ENCODE measurements around the gene RASL10A. TPM values are rescaled to one million over a fixed set of nuclear protein-coding genes. Genes with fewer than 3 reads are reported as not detected.

Gene RASL10A
- total and polyA plus RNA-seq, 7 donors = 0.32 to 3.3 (median 0.80) TPM

DNA sequence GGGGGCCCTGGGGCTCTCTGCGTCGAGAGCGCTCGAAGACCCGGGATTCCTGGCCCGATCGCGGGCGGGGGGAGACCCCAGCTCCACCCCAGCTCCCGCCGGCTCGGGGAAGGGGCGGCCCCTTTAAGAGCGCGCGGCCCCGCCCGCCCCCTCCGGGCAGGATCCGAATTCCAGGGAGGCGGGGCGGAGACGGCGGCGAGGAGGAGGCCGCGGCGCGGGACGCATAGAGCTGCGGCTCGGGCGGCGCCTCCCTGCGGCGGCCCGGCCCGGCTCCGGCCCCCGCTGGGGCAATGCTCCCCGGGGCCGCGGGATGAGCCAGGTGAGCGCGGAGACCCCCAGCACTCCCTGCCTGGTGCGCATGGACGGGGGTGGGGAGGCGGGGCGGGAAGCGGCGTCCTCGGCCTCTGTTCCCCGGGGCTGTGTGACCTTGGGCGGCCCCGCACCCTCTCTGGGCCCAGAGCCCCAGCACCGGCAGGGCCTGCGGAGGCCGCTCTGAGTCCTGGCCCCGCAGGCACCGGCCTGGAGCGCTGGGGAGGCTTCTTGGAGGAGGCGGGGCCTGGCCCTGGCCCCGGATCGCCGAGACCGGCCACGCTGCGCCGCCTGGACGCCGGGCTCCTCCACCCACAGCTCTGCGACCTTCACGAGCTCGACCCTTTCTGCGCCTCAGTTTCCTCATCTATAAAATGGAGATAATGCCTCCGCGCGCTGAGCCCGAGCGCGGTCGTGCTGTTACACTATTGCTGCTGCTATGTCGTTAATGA, 8.5 kb downstream of the RASL10A start:
- Histone ChIP-seq H3K36me3 (ENCODE audit: insufficient read depth in 1 of 2, low read depth in 1 of 2) (no peaks in the 10 kb centered on the region), H3K9me3 (no peaks in the 10 kb centered on the region), H3K4me1 (peaks cover 27% of the 10 kb centered on the region), H3K4me3 (peak overlapping the region; percentile 92), H3K27ac (peak overlapping the region; percentile 81), H3K27me3 (ENCODE audit: insufficient read depth in 3 of 3, low read length in 2 of 3) (no peaks in the 10 kb centered on the region)
- WGBS, 3 donors = 2 to 3% (median 3%) methylated on average over 56 to 83 of the region's 83 CpGs
- TF ChIP-seq, protein P1, sequence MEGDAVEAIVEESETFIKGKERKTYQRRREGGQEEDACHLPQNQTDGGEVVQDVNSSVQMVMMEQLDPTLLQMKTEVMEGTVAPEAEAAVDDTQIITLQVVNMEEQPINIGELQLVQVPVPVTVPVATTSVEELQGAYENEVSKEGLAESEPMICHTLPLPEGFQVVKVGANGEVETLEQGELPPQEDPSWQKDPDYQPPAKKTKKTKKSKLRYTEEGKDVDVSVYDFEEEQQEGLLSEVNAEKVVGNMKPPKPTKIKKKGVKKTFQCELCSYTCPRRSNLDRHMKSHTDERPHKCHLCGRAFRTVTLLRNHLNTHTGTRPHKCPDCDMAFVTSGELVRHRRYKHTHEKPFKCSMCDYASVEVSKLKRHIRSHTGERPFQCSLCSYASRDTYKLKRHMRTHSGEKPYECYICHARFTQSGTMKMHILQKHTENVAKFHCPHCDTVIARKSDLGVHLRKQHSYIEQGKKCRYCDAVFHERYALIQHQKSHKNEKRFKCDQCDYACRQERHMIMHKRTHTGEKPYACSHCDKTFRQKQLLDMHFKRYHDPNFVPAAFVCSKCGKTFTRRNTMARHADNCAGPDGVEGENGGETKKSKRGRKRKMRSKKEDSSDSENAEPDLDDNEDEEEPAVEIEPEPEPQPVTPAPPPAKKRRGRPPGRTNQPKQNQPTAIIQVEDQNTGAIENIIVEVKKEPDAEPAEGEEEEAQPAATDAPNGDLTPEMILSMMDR (IDR thresholded peaks at IDR 0.05) = no peak
- intact Hi-C loops (cut with DNase I) = loop anchor here (1.0 to 5.0 kb wide), 3 partner anchors 40 to 52 kb away; partner anchors contain the start of genes EWSR1 (in 1 of the 2) and RHBDD3 (in 1 of the 2)
- DNase-seq (peak; percentile 88 to 89), ATAC-seq (peak; percentile 70 to 79 (median 76))

DNA sequence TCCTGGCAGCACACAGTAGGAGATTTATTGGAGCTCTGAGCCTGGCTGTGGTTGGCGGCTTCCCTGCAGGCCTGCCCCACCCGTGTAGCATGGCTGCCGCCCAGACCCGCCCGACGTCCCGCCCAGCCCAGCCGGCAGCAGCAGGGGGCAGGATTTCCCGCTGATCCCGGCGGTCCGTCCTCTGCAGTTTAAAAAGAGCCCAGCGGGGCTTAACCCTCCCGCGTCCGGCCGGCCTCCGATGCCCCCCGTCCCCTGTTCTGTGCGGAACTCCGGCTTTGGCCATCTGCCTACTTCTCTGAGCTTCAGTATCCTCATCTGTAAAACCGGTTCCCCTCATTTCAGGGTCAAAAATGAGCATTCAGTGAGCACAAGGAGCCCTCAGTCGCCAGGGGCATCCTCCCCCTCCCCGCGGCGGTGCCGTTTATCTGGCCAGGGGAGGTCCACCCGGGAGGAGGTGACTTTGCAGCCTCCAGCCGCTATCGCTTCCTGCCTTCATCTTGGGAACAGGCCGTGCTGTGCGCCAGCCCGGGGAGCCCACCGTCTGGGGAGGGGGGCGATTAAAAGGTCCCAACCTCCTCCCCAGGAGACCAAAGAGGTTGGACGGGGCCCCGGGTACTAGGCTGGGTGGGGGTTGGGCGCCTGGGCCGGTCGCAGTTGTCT, 9.2 kb downstream of the RASL10A start, which contains the start of gene GAS2L1:
TSS of gene GAS2L1 (plus strand) at position 476 of the 660 bp plus-strand sequence. CDS start 1,456 bp downstream, outside the sequence.
- DNase-seq = peak; percentile 86 to 93
- intact Hi-C loops (cut with DNase I) = loop anchor here (1.0 to 5.0 kb wide), 3 partner anchors 39 to 53 kb away; partner anchors contain the start of genes EWSR1 (in 1 of the 2) and RHBDD3 (in 1 of the 2)
- no peaks in the 10 kb centered on the region for H3K36me3 ChIP-seq (ENCODE audit: insufficient read depth in 1 of 2, low read depth in 1 of 2)
- no peaks in the 10 kb centered on the region for H3K27me3 ChIP-seq (ENCODE audit: insufficient read depth in 3 of 3, low read length in 2 of 3)
- peaks cover 27% of the 10 kb centered on the region for H3K4me1 ChIP-seq
- TF ChIP-seq, protein P1 (IDR thresholded peaks at IDR 0.05) = peak; percentile 78
- peak within 1 kb of the TSS; percentile 92 for H3K4me3 ChIP-seq
- ATAC-seq = peak; percentile 73 to 81 (median 74)
- H3K27ac ChIP-seq = peak within 1 kb of the TSS; percentile 81
- 0 to 1% (median 0%) methylated on average over 36 to 40 of the region's 40 CpGs for WGBS, 3 donors
- no peaks in the 10 kb centered on the region for H3K9me3 ChIP-seq

DNA sequence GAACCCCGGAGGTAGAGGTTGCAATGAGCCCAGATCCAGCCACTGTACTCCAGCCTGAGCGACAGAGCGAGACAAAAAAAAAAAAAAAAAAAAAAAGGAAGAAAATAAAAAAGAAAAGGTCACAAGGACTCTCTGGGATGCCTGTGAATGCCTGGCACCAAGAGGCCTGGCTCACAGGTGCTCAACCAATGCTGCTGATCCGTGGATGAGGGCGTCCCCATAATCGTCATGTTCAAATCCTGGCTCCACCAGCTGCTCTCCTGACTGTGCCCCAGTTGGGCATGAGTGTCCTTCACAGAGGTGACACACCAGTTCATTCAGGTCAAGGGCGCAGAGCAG, 9.7 kb downstream of the RASL10A start:
- Histone ChIP-seq H3K9me3 (no peaks in the 10 kb centered on the region), H3K36me3 (ENCODE audit: insufficient read depth in 1 of 2, low read depth in 1 of 2) (peaks cover 0 to 2% of the 10 kb centered on the region in 2 donors), H3K4me3 (peak overlapping the region; percentile 92), H3K27ac (peak overlapping the region; percentile 81), H3K27me3 (ENCODE audit: insufficient read depth in 3 of 3, low read length in 2 of 3) (no peaks in the 10 kb centered on the region), H3K4me1 (peaks cover 27% of the 10 kb centered on the region)
- ATAC-seq = no peak
- WGBS, 3 donors = 38 to 47% (median 43%) methylated on average over 7 of the region's 7 CpGs
- DNase-seq = no peak
- TF ChIP-seq, protein P1 (IDR thresholded peaks at IDR 0.05) = no peak
- intact Hi-C loops (cut with DNase I) = loop anchor here (1.0 to 5.0 kb wide), 3 partner anchors 39 to 53 kb away; partner anchors contain the start of genes EWSR1 (in 1 of the 2) and RHBDD3 (in 1 of the 2)

DNA sequence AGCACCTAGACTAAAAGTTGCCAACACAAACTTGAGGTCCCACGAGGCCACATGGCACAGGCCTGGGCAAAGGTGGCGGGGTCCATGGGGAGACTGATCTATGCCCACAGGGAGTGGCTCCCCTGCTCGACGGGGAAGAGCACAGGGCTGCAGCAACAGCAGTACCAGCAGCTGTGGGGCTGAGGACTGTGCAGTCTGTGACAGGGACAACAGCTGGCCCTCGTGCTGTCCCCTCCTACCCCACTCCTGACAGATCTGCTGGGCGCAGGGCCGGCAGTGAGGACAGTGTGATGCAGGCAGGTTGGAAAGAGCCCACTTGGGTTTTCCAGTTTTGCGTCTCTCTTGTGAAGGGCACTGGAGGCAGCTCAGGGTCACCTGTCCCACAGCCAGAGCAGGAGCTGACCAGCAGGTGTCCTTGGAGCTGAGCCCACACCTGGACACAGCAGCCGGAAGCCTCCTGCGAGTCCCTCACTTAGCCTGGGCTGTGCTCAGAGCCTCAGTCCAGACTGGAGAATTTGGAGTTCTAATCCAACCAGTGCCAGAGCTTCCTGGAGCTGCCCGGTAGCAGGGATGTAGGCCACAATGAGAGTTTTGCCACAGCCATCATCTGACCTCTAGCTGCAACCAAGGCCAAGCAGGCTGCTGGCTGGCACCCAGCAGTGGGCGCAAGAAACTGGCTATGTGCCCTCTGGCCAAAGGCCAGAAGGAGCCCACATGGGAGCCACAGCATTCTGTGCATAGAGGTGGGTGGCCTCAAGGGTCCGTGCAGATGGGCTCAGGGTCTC, 12.6 kb downstream of the RASL10A start:
- intact Hi-C loops (cut with DNase I) = no loop called here
- Histone ChIP-seq H3K27ac (peak overlapping the region; percentile 21), H3K4me3 (no peak overlapping the region), H3K4me1 (peaks cover 1% of the 10 kb centered on the region), H3K9me3 (no peaks in the 10 kb centered on the region), H3K27me3 (ENCODE audit: insufficient read depth in 3 of 3, low read length in 2 of 3) (no peaks in the 10 kb centered on the region), H3K36me3 (ENCODE audit: insufficient read depth in 1 of 2, low read depth in 1 of 2) (peaks cover 8 to 32% of the 10 kb centered on the region in 2 donors)
- ATAC-seq (peak in 3 of 4 donors; percentile 14 to 31 (median 26)), DNase-seq (peak in 1 of 2 donors; percentile 69)
- 23 to 34% (median 23%) methylated on average over 13 of the region's 13 CpGs for WGBS, 3 donors
- TF ChIP-seq, protein P1 (IDR thresholded peaks at IDR 0.05) = no peak
